CD4-positive, alpha-beta T cell treated with Interleukin-6 for 4 hours (primary cell): ENCODE results near the gene MCEMP1.

Experiments used
- DNase-seq: peaks from one replicate; pipeline ENCODE4 v3.0.0-alpha.2; 2020; ENCODE audit warnings: mixed read lengths

The MCEMP1 gene, protein sequence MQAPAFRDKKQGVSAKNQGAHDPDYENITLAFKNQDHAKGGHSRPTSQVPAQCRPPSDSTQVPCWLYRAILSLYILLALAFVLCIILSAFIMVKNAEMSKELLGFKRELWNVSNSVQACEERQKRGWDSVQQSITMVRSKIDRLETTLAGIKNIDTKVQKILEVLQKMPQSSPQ

DNA sequence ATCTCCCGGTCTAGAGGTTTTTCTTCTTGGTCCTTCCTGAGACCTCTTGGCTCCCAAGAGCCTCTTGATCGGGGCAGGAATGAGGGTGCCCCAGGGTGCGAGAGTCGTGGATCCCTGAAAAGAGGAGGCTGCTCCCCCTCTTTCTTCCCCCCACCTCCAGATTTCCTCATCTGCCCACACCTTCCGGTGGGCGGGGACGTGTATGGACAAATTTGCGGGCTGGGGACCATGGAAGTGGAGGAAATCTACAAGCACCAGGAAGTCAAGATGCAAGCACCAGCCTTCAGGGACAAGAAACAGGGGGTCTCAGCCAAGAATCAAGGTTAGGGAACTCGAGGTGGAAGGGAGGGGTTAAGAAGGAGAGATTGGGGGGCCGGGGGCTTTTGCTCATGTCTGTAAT lies at the start of gene MCEMP1:
Gene MCEMP1 (plus strand): TSS at position 237 of the 400 bp plus-strand sequence. CDS start 31 bp downstream, at position 268.
- no peak for DNase-seq

DNA sequence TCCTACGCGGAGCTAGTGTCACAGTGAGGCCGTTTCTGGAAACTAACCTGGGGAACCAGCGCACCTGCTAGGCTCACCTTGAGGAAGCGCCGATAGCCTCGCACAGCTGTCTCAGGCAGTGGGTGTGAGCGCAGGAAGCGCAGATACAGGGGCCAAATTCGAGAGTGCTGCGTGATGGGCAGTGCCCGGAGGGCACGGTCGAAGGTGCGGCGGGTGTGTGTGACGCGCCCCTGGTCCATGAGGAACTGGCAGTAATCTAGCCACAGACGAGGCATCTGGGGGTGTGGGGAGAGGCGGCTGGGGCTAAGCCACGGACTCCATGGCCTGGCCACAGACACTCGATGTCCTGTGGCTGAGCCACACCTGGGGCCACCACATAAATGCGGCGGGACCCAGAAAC lies 49.7 kb upstream of the MCEMP1 start:
- DNase-seq = no peak

DNA sequence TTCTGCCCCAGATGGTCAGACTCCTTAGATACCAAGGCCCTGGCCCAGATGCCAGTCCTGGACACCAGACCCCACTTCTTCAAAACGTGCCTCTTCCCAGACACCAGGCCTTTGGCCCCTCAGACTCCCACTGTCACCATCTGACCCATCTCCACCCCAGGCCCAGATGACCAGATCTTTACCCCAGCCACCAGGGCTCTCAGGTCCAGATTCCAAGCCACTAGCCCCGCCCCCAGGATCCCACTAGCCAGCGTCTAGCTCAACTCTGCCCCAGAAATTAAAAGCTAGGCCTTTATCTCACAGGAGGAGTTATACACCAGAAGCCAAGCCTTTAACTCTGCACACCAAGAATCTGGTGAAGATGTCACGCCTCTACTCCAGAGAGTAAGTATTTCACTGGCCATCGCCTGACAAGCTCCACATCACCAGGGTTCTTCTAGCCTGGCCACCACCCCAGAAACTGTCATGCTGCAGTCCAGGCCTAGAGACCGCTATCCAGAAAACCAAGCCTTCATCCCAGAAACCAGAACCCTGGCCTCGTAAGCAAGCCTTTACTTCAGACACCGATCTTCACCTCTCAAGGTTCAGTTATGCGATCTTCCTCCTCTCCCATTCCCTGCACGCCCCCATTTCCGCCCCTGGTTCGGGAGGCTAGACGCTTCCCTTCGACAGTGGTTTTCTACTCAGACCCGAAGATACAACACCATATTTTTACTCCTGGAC lies 48.1 kb upstream of the MCEMP1 start:
- no peak for DNase-seq

DNA sequence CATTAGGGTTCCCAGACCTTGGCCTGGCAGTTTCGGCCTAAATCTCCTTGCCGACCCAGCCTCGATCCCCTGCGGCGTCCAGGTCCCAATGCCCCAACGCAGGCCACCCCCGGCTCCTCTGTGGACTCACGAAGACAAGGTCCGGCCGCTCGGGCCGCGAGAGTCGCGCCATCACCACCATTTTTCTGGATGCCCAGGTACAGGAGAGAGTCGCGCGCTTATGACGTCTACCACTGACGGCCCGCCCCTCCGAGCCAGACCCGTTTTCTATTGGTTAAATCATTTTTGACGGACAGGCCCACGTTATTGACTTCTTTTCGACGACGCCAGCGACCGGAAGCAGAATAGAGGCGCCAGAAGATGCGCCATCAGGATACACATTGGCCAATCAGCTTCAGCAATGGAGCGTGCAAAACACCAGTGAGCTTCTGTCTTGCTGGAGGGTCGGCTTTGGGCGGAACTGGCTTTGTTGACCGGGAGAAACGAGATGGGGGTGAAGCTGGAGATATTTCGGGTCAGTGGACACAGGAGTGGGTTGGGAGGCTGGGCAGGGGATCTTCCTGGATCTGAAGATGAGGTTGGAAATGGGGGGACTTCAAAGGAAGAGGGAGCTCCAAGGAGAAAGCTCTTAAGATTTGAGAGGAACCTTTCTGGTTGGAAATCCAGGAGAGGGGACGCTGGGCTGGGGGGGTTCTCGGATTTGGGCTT lies 47.4 kb upstream of the MCEMP1 start, which contains the start of the genes PET100 and XAB2:
Gene PET100 (plus strand): TSS at position 447 of the 708 bp plus-strand sequence. CDS start 41 bp downstream, at position 488.
Gene XAB2 (minus strand): TSS at position 199 of the 708 bp plus-strand sequence. CDS start 18 bp downstream, at position 181.
- DNase-seq = peak; percentile 94

DNA sequence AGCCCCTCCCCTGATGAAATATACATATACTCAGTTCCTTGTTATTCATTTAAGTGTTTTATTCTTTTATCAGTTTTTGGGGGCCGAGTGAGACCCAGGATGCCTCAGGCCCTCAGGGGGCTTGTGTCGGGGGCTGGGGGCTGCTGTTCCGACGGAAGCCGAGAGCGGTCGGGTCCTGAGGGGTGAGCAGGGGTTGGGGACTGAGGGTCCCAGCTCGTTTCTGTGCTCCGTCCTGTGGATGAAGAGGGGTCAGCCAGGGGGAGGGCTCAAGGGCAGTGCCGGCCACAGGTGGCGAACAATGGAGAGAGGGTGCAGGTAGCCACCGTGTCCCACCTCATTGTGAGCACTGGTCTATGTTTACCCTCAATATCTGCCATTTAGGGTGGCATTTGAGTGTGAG lies 45.3 kb upstream of the MCEMP1 start:
- DNase-seq = no peak

DNA sequence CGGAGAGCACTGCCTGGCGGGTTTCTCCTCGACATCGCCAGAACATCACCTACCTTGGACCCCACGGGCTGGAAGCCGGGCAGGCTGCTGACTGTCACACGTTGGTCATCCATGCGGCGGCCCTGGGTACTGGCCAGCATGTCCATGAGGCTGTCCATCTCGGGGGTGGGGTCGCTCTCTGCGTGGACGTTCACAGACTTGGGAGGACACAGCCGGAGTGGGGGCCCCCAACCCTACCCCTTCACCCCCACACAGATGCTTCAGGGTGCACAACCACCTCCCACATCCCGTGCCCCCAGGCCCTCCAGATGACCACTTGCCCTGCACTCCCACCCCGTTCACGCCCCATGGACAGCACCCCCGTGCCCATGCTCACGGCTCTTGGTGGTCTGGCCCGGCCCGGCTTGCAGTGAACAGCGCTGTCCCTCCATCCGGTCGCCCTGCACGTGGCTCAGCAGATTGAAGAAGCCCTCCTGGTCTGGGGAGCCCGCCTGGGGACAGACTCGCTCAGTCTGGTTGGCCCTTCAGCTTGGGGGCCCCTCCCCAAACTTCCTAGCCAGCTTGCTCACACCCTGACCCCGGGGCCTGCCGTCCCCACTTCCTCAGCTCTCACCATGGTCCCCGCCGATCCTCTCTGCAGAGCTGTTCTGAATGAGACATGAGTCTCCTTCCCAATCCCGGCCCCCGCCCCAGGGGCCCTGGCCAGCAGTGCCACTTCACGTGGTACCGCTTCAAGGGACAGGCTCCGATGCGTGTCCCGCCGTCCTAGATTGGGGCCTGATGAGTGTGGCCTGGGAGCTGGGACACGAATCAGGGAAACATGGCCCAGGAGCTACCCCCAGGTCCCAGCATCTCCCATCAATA lies 44.3 kb upstream of the MCEMP1 start:
- DNase-seq = no peak

DNA sequence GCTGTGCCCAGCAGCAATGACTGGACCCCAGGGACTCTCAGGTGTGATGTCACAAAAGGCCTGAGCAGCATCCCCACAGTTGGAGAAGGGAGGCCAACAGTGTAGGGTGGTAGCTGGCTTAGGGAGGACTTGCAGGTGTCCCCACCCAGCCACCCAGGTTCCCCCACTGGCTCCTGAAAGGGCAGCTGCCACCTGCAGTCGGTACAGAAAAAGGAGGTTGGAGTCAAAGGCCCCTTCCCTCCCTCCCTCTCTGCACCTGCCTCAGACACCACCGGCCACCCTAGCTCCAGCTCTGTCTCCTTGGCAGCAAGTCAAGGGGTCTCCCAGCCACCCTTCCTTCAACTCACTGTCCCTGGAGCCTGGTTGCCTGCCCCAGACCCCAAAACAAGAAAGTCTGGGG lies 43.2 kb upstream of the MCEMP1 start, which contains the start of gene PCP2:
Gene PCP2 (minus strand): TSS at position 22 of the 400 bp plus-strand sequence. CDS start 262 bp downstream, outside the sequence.
- no peak for DNase-seq

DNA sequence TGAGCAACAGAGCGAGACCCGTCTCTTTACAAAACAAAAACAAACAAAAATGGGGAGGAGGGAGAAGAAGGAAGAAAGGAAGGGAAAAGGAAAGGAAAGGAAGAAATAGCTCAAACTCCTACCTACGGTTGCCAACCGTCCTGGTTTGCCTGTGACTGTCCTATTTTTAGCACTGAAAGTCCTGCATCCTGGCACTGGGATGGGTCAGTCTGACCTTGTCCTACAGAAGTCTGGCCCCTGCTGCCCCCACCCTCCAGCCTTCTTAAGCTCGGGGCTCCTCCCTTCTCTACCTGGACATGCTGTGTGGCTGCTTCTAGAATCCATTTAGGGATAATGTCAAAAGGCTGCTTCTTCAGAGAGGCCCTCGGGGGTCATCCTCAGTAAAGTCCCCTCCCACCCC lies 41.2 kb upstream of the MCEMP1 start:
- DNase-seq = no peak

DNA sequence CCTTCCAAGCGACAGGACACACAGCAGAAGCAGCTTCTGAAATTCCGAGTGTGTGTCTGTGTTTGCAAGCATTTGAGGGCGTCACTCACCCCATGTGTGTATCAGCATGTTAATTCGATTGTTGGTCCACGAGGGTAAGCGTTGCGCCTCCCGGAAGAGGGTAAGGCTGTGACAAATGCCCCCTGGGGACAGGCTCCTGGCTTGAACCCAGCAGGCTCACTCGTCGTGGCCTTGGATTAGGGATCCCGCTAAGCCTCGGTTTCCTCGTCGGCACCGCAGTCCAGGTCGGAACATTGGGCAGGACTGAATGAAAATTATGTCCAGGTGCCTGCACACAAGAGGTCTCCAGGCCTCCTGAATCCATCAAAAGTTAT lies 40.6 kb upstream of the MCEMP1 start:
- DNase-seq = no peak

DNA sequence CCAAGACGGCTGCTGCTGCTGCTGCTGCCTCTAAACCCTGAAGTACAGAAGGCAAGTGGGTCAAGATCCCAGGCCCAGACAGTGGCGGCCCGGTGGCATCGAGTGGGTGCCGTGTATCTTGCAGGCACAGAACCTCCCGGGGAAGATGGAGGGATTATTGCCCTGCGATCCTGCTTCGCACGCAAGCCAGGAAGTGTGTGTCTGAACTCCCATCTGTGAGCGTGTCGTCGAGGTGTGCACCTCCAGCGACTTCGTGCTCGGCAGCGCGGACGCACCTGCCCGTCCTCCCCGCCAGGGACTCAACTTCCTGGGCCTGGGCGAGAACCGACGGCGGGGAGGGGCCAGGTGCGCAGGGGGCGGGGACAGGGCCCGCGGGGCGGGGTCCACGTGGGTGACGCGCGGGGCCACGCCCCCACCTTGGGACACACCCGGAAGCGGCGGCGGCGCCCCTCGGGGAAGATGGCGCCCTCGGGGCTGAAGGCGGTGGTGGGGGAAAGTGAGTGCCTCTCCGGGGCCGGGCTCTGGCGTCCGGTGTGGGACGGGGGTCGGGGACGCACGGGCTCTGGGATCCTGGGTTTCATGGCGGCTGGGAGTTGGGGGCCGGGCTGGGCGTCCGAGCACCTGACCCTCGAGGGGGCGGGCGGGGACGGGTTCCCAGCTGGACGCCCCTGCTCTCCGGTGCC lies 40.1 kb upstream of the MCEMP1 start, which contains the start of gene STXBP2:
Gene STXBP2 (plus strand): TSS at position 420 of the 683 bp plus-strand sequence. CDS start 40 bp downstream, at position 460.
- DNase-seq = peak; percentile 92

DNA sequence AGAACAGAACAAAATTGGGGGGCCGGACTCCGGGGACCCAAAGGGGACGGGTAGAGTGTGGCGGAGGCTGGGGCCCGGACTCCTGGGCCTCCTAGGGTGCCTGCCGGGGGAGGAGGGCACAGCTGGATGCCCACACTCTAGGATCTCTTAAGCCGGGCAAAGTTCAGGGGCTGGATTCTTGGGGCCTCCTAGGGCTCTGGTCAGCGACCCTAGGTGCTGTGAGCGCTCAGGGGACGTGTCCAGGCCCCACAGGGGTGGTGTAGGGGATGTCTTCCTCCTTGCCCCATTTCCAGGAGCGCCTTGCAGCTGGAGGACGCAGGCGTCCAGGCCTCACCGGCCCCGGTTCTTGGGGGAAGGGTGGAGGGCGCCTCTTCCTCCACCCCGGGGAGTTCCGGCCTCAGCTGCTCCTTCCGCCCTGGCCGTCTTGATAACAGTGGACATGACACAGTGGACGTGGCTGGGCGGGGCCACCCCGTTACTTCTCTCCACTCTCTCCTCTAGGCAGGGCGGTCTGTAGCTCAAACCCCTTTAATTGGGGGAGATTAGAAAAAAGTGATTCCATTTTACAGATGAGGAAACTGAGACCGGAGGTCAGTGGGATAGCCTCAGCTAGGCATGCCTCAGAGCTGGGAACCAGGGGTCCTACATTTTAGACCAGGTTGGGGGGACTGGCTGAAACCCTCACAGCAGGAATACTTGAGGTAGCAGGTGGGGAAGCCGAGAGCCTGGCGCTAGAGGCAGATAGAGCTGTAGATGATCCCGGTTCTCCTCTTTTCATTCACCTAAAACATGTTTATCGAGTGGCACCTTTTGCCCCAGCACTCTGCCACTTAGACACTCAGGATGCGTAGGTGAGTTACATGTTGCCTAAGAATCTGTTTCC lies 39.3 kb upstream of the MCEMP1 start:
- DNase-seq = peak; percentile 15

DNA sequence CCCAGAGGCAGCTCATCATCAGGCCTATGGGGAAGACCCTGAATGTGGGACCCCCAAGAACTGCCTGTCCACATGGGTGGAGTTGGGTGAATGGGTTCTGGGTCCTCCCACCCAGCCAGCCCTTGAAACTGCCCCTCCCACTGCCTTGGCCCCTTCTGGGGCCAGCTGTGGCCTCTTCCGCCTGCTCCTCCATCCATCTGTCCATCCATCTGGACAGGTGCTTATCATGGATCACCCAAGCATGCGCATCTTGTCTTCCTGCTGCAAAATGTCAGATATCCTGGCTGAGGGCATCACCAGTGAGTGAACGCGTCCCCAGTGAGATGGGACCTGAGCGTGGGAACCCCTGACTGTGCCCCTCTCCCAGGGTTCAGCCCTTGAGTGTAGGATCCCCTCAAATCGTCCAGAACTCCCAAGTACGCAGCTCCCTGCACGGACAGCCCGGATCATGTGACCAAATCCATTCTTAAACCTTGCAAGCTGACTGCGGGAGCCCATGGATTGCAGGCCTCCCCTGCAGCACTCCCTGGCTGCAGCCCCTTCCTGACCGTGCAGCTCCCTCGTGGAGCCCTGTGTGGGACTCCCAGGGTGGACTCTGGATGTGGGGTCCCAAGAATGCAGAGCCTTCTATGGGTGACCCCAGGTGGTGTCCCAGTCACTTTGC lies 38.0 kb upstream of the MCEMP1 start:
- DNase-seq = no peak

DNA sequence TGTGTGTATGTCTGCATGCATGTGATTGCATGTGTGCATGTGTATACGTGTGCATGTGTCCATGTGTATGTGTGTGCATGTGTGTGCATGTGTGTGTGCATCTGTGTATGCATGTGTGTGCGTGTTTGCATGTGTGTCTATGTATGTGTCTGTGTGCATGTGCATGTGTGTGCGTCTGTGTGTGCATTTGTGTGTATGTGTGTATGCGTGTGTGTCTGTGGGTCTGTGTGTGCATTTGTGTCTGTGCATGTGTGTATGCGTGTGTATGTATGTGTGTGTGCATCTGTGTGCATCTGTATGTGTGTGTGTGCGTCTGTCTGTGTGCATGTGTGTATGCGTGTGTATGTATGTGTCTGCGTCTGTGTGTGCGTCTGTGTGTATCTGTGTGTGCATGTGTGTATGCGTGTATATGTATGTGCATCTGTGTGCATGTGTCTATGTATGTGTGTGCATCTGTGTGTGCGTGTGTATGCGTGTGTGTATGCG lies 37.0 kb upstream of the MCEMP1 start:
- no peak for DNase-seq

DNA sequence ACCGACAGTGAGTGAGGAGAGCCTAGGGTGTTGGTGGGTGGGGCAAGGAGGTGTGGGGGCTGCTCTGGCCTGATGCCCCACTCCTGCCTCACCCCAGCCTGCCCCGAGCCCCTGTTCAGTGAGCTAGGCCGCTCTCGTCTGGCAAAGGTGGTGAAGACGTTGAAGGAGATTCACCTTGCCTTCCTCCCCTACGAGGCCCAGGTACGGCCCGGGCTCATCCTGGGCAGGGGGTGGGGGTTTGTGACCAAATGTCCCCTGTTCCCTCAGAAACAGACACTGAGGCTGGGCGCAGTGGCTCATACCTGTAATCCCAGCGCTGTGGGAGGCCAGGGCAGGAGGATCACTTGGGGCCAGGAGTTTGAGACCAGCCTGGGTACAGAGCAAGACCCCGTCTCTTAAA lies 36.1 kb upstream of the MCEMP1 start:
- no peak for DNase-seq

DNA sequence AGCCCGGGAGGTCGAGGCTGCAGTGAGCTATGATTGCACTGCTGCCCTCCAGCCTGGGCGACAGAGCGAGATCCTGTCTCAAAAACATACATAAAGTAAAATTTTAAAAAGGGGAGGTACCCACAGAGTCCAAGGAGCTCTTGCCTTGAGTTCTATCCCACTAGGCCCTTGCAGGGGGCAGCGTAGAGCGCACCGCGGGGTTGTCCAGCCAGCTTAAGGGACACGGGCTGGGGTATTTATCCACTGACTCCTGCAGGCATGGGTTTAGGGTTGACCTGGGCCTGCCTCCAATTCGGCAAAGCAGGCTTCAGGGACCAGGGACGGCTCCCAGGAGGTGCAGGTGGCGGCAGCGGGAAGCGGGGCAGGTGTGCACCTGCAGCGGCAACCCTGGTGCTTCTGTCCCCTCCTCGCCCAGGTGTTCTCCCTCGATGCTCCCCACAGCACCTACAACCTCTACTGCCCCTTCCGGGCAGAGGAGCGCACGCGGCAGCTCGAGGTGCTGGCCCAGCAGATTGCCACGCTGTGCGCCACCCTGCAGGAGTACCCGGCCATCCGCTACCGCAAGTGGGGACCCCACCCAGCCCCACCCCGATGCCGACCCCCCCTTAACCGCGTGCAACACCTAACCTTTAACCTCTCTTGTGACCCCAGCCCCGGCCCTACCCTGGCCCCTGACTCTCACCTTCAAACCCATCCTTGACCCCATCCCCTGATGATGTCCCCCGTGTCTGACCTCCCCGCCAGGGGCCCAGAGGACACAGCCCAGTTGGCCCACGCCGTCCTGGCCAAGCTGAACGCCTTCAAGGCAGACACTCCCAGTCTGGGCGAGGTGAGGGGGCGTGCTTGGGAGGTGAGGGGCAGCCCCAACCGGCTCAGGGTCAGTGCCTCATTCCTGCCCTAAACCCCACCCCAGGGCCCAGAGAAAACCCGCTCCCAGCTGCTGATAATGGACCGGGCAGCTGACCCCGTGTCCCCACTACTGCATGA lies 35.3 kb upstream of the MCEMP1 start:
- no peak for DNase-seq

DNA sequence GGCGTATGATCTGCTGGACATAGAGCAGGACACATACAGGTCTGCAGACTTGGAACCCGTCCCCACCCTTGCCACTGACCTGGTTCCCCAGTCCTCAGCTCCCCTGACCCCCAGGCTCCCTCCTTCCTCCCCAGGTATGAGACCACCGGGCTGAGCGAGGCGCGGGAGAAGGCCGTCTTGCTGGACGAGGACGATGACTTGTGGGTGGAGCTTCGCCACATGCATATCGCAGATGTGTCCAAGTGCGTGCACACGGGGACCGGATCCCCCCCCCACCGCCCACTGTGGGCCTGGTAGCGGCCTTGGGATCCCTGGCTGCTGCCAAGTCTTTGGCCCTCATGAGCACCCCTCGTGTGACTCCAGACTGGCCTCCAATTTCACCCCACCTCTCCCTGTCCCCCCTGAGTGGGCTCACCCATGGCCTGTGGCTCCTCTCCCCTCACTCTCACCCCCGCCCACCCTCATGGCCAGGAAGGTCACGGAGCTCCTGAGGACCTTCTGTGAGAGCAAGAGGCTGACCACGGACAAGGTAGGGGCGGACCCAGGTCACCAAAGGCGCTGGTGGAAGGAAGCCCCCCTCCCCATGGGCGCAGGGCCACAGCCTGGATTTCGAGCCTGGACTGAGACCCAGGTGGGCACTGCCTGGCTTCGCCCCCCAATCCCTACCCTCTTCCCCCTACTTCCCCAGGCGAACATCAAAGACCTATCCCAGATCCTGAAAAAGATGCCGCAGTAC lies 34.4 kb upstream of the MCEMP1 start:
- DNase-seq = no peak

DNA sequence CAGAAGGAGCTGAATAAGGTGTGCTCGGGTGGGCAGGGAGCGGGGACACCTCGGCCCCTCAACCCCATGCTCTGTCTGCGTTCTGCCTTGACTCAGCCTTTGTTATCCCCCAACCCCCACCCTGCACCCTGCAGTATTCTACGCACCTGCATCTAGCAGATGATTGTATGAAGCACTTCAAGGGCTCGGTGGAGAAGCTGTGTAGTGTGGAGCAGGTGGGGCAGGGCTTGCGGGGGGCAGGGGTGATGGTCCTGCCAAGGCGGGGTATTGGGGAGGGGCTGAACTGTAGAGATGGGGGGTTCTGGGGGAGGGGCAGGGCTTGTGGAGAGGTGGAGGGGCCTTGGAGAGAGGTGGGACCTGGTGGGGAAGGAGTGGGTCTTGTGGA lies 33.9 kb upstream of the MCEMP1 start:
- no peak for DNase-seq
